NCI-H2196 (cell line): ENCODE results near the gene IKBKG.
"Not testable (repeated sequence)": the region's sequence is repeated elsewhere in the genome, so short reads cannot be mapped to it uniquely, and the experiment has no call there.

Experiments
- DNase-seq: peaks from one replicate; lab custom pipeline; 2025; ENCODE audit not compliant: unreplicated experiment; lab: John Stamatoyannopoulos, UW

The IKBKG gene

GRCh38 chrX:154558060-154558690 lies 10.8 kb downstream of the IKBKG start:
- DNase-seq: not testable (repeated sequence)

GRCh38 chrX:154558896-154559295 lies 11.5 kb downstream of the IKBKG start:
- not testable (repeated sequence) for DNase-seq

DNA sequence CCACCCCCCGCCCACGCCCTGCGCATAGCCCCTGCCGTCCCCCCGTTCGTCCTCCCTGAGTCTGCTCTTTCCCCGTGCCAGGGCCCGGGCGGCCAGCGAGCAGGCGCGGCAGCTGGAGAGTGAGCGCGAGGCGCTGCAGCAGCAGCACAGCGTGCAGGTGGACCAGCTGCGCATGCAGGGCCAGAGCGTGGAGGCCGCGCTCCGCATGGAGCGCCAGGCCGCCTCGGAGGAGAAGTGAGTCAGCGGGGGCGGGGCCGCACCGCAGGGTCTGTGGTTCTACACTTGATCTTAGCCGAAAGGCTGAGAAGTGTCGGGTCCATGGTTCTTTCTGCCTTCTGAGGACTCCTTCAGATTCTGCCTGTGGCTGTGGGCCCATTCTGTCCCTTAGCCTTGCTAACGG lies 12.9 kb downstream of the IKBKG start:
- not testable (repeated sequence) for DNase-seq

GRCh38 chrX:154562295-154562694 lies 14.9 kb downstream of the IKBKG start:
- not testable (repeated sequence) for DNase-seq

GRCh38 chrX:154570361-154570760 lies 22.9 kb downstream of the IKBKG start:
- DNase-seq: not testable (repeated sequence)

DNA sequence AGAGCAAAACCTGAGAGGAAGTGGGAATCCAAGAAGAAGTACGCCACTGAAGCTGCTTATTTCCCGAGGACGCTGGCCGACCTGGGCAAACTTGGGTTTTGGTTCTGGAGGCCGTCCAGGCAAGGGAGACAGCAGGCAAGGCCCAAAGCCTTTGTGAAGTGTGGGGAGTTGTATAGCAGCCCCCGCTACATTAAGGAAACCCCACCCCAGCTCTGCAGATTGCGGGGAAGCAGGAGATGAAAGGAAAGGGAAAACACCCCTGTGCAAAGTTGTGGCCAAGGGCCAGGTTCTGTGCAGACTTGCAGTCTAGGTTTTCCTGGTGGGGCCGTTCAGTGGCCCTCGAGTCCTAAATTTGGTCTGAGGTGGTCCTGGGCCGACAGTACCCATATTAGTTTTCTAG lies 25.6 kb downstream of the IKBKG start:
- DNase-seq: not testable (repeated sequence)

- not testable (repeated sequence) for DNase-seq
Measured at GRCh38 chrX:154575076-154575475, 27.7 kb downstream of the IKBKG start.

GRCh38 chrX:154582994-154583393 lies 35.6 kb downstream of the IKBKG start:
- not testable (repeated sequence) for DNase-seq

GRCh38 chrX:154584585-154585183 lies 37.3 kb downstream of the IKBKG start, which contains the start of gene CTAG1A:
Gene CTAG1A, plus strand, starts transcription at chrX:154585133. Its CDS starts 74 bp downstream, at chrX:154585207.
- not testable (repeated sequence) for DNase-seq

DNA sequence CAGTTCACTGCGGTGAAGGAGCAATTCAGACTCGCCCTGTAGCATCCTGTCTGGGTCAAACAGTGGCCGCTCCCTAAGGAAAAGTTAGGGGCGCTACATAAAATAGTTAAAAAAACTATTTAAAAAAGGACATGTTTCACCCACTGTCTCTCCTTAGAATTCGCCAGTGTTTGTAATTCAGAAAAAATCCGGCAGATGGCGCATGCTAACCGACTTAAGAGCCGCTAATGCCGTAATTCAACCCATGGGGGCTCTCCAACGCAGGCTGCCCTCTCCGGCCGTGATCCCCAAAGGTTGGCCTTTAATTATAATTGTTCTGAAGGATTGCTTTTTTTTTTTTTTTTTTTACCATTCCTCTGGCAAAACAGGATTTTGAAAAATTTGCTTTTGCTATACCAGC lies 43.0 kb downstream of the IKBKG start:
- not testable (repeated sequence) for DNase-seq

DNA sequence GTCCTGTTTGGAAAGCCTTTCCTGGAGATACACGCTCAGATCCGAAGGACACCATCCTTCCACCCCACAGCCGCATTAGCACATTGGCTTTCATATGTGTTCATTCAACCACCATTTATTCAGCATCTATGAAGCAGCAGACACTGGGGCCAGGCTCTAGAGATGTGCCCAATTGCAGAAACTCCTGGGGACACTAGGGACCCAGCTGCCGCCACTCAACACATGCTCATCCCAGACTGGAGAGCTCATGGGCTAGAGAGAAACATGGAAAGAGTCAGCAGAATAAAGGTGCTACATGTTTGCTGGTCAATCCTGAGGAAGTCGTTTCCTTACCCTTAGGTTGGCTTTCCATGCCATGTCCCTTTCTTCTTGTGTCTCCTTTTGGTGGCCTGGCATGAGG lies 45.1 kb downstream of the IKBKG start:
- no peak for DNase-seq

DNA sequence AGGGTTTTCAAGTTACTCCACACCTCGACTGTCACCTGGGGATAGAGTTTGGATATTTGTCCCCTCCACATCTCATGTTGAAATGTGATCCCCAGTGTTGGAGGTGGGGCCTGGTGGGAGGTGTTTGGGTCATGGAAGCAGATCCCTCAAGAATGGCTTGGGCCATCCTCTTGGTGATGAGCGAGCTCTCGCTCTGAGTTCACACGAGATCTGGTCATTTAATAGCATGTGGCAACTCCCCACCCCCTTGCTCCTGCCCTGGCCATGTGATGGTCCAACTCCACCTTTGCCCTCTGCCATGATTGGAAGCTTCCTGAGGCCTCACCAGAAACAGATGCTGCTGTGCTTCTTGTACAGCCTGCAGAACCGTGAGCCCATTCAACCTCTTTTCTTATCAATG lies 45.8 kb downstream of the IKBKG start:
- DNase-seq: no peak

- no peak for DNase-seq
Measured at GRCh38 chrX:154594491-154594890, 47.1 kb downstream of the IKBKG start.

DNA sequence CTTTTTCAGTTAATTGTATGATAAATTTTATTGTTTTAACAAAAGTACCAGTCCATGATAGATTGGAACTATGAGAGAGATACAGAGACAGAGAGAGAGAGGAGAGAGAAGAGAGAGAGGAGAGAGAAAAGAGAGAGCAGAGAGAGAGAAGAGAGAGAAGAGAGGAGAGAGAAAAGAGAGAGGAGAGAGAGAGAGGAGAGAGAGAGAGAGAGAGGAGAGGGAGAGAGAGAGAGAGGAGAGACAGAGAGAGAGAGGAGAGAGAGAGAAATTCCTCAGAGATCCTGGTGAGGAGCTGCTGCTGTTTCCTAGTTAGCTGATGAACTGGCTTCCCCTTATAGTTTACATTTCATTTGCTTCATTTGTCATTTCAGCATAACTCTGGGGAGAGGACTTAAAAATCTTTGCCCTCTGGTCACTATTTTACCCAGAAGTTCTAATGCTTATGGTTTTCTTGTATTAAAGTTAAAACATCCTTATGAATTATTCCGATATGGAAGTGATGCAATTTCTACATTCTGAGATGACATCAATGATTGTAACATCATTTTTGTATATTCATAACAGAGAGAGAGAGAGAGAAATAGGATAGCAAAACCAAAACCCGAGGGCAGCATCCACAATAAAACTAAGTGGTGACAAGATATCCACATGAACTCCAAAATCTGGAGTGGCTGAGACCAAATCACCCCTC lies 48.3 kb downstream of the IKBKG start:
- DNase-seq: no peak

DNA sequence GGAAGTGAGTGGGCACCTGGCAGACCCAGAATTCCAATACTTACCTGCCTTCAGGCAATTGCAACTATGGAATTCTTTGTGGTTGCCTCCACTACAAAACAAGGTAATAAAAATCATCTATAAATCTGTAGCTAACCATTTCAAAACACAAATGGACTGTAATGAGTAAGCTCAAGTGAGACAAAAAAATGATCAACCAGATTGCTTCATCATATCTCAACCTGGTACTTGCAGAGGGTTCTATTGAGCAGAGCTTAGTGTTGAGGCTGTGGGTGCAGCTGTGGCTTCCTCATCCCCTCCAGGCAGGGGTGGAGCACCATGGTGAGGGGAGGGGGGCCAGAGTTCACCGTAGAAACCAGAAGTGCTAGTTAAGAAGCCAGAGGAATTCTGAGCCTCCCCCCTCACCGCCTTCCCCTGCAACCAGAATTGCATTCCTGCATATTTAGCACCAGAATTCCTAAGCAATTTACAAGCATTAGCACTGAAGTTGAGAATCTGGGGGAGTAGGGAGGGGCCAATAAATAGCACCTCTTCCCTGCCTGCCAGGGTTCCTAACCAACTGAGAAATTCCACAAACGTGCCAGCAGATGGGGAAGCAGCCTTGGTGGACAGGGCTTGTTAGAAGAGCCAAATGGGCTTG lies 49.0 kb downstream of the IKBKG start:
- DNase-seq: no peak

- DNase-seq: no peak
Measured at GRCh38 chrX:154597221-154597620, 49.8 kb downstream of the IKBKG start.

DNA sequence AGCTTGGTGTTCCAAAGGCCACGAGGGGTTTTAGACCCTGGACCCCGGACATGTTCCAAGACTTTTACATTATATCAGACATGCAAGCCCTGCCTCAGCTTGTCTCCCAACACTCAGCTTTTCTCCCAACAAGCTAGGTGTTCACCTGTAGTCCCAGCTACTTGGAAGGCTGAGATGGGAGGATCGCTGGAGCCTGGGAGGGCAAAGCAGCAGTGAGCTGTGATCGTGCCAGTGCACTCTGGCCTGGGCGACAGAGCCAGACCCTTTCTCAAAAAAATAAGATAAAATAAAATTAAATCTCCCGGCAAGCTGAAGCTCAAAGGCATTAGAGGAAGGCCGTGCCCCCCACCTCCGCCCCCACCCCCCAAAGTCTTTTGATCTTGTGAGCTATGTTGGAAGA lies 51.2 kb downstream of the IKBKG start:
- no peak for DNase-seq

- DNase-seq: no peak
Measured at GRCh38 chrX:154599531-154599930, 52.1 kb downstream of the IKBKG start.

DNA sequence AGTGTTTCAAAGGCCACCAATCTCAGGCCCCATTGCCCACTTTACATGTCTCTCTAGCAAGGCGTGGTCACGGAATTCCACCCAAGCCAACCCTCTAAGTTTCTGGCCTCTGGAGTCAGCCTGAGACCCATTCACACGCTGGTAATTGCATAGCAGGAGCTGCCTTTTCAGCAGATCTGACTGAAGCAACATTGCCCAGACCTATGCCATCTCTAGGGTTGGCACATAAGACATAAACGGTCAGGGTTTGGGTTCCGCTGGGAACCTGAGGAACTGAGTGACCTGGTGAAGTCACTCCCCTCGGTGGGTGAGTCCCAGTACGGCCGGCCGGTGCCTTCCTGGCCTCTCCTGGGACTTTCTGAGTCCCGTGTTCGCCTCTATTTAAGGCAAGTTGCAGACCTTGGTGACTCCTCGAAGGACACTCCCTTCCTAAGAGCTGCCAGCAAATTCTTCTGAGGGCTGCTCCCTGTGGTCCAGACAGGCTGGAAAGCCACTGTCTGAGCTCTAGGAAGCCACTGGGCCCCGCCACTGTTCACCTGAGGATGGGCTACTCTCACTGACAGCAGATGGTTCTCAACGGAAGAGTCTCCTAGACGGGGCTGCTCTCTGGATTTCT lies 53.4 kb downstream of the IKBKG start:
- no peak for DNase-seq

DNA sequence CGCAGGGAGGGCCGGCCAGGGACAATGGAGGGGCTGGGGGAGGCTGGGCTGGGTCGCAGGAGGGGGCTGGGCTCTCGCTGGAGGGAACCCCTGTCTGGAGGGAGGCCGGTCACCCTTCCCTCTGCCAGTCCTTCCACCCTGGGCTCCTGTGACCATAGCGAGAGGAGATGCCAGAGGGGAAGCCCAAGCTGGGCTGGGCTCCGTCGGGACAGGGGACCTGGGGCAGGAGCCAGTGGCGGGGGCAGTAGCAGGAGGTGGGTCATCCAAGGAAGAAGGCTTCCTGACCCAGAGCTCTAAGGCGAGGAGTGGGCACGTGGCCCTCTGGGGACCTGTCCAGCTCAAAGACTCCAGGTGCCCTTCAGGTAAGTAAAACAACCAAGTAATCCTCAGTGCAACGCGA lies 54.8 kb downstream of the IKBKG start:
- no peak for DNase-seq

- DNase-seq: no peak
Measured at GRCh38 chrX:154602766-154603437, 55.5 kb downstream of the IKBKG start.
